HL-60/S4 (cell line): Measurements from ENCODE around the gene TRIP6.

Experiments used
- in situ Hi-C: fragments of 300-500 bp; cut with MboI; formaldehyde crosslinking; loops from 2 replicates; pipeline ENCODE4 v1.14.3; 2022; ENCODE audit warnings: low sequenced_read_pairs

Gene TRIP6

GRCh38 chr7:100867040-100867775 lies at the start of gene TRIP6:
TSS of gene TRIP6 (plus strand) at chr7:100867387. CDS start at chr7:100867498, 111 bp downstream.
- in situ Hi-C loops = no loop called here

GRCh38 chr7:100818366-100818765 lies 48.8 kb upstream of the TRIP6 start:
- in situ Hi-C loops = no loop called here

- in situ Hi-C loops = no loop called here
Observed at GRCh38 chr7:100818825-100819224, 48.4 kb upstream of the TRIP6 start.

- in situ Hi-C loops = no loop called here
Observed at GRCh38 chr7:100819586-100819985, 47.6 kb upstream of the TRIP6 start.

GRCh38 chr7:100822236-100823139 lies 44.7 kb upstream of the TRIP6 start:
- in situ Hi-C loops = no loop called here

- in situ Hi-C loops = no loop called here
Observed at GRCh38 chr7:100823140-100823525, 44.1 kb upstream of the TRIP6 start.

- in situ Hi-C loops = no loop called here
Observed at GRCh38 chr7:100823534-100823933, 43.7 kb upstream of the TRIP6 start.

- in situ Hi-C loops = no loop called here
Observed at GRCh38 chr7:100824499-100825214, 42.5 kb upstream of the TRIP6 start.

GRCh38 chr7:100825215-100825671 lies 41.9 kb upstream of the TRIP6 start:
- in situ Hi-C loops = no loop called here

- in situ Hi-C loops = no loop called here
Observed at GRCh38 chr7:100825751-100826513, 41.3 kb upstream of the TRIP6 start.

GRCh38 chr7:100826514-100827329 lies 40.5 kb upstream of the TRIP6 start:
- in situ Hi-C loops = no loop called here

GRCh38 chr7:100827330-100828226 lies 39.6 kb upstream of the TRIP6 start, which contains the start of gene EPHB4:
TSS of gene EPHB4 (minus strand) at chr7:100827523. CDS start at chr7:100827030, 493 bp downstream.
- in situ Hi-C loops = no loop called here

GRCh38 chr7:100829150-100829716 lies 38.0 kb upstream of the TRIP6 start:
- in situ Hi-C loops = no loop called here

- in situ Hi-C loops = no loop called here
Observed at GRCh38 chr7:100830396-100830795, 36.8 kb upstream of the TRIP6 start.

GRCh38 chr7:100832281-100832633 lies 34.9 kb upstream of the TRIP6 start:
- in situ Hi-C loops = no loop called here

GRCh38 chr7:100835903-100836811 lies 31.0 kb upstream of the TRIP6 start:
- in situ Hi-C loops = no loop called here

GRCh38 chr7:100836812-100837098 lies 30.4 kb upstream of the TRIP6 start:
- in situ Hi-C loops = no loop called here
